ENCODE results near the gene CTNS.

DNA sequence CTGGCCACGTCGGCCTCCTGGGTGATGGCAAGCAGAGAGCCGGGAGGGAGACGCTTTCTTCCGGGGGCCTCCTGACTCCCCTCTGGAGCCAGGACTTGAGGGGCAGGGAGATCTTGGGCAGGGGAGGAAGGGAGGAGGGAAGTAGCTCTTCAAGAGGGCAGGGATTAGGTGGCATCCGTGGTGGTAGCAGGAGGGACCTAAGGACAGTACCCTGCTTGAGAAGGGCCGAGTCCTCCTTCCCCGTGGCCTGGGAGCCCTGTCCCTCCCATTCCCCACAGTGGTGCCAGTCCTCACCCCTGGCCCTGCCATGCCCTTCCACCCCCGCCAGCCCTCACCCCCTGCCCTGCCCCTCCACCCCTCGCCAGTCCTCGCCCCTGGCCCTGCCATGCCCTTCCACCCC is 19.2 kb downstream of the CTNS start:
- TF ChIP-seq, protein P1, sequence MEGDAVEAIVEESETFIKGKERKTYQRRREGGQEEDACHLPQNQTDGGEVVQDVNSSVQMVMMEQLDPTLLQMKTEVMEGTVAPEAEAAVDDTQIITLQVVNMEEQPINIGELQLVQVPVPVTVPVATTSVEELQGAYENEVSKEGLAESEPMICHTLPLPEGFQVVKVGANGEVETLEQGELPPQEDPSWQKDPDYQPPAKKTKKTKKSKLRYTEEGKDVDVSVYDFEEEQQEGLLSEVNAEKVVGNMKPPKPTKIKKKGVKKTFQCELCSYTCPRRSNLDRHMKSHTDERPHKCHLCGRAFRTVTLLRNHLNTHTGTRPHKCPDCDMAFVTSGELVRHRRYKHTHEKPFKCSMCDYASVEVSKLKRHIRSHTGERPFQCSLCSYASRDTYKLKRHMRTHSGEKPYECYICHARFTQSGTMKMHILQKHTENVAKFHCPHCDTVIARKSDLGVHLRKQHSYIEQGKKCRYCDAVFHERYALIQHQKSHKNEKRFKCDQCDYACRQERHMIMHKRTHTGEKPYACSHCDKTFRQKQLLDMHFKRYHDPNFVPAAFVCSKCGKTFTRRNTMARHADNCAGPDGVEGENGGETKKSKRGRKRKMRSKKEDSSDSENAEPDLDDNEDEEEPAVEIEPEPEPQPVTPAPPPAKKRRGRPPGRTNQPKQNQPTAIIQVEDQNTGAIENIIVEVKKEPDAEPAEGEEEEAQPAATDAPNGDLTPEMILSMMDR (IDR thresholded peaks at IDR 0.05): no peak
- TF ChIP-seq POLR2AphosphoS5 (IDR thresholded peaks at IDR 0.05; ENCODE audit: low read depth, low read length) (no peak), SIN3A (IDR thresholded peaks at IDR 0.05; ENCODE audit: borderline replicate concordance, insufficient read depth, low read depth, low read length) (no peak), REST (IDR thresholded peaks at IDR 0.05; ENCODE audit: insufficient read depth in 1 of 2, low read depth in 2 of 2, low read length in 1 of 2) (no peak)

All from Panc1 (cell line).